Hematopoietic multipotent progenitor cell treated with erythropoietin and hydrocortisone succinate and interleukin-3 and kit ligand, for 4 days (in vitro differentiated cells): ENCODE data around the gene MAP3K4.
A peak's percentile ranks its signal among the peaks of the same experiment; 100 is the strongest.

Source experiments
- DNase-seq: peaks from one replicate; pipeline ENCODE4 v3.0.0-alpha.2; 2015

Gene MAP3K4

DNA sequence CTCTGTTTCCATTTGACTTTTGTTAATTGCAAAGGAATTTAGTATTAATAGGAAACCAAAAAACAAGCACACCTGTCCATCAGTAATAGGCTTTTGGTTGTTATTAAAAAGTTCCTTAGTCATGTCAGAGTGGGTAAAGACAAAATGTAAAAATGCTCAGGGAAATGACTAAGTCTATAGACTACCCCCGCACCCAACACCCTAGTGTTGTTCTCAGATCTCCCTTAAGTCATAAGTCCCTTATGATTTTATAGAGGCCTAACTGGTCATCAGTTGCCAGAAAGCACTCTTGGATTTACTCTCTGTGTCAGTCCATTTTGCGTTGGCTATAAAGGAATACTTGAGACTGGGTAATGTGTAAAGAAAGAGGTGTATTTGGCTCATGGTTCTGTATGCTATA, 52.8 kb downstream of the MAP3K4 start:
- DNase-seq = no peak

DNA sequence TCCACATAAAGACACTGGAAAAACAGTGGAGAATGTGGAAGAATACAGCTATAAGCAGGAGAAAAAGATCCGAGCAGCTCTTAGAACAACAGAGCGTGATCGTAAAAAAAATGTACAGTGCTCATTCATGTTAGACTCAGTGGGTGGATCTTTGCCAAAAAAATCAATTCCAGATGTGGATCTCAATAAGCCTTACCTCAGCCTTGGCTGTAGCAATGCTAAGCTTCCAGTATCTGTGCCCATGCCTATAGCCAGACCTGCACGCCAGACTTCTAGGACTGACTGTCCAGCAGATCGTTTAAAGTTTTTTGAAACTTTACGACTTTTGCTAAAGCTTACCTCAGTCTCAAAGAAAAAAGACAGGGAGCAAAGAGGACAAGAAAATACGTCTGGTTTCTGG, 57.1 kb downstream of the MAP3K4 start:
- no peak for DNase-seq

DNA sequence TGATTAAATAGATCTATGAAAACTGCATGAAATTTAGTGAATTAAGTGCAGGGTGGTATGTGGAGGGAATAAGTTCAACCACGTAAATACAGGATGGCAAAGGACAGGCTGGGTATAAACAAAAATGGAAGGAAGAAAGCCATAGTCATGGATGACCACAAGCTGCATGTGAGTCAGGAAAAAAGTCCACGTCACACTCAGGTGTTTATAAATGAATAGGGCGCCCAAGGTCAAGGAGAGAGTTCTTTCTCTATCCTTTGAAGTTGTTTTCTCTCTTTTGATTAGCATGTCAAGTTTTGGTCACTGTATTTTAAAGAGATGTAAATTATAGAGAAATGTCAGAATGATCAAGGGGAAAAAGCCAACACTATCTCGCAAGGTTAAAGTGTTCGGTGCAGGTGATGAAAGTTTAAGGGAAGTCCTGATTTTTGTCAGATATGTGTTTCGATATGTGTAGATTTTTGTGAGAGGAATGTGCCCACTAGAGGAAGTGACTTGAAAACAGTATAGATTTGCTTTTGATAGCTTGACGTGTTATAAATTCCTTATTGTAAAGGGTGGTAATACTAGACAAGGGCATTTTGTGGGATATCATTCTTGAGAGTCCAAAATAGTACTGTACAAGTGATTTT, 58.7 kb downstream of the MAP3K4 start:
- no peak for DNase-seq

DNA sequence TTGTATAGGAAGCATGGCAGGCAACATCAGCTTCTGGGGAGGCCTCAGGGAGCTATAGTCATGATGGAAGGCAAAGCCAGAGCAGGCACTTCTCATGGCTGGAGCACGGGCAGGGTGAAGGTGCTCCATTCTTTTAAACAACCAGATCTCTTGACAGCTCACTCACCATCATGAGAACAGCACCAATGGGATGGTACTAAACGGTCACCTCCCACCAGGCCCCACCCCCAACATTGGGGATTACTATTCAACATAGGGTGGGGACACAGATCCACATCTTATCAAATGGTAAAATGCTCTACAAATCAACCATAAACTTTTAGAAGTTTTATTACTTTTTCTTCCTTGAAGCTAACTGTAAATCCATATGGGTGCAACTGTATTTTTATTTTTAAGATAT, 61.5 kb downstream of the MAP3K4 start:
- peak; percentile 27 for DNase-seq

DNA sequence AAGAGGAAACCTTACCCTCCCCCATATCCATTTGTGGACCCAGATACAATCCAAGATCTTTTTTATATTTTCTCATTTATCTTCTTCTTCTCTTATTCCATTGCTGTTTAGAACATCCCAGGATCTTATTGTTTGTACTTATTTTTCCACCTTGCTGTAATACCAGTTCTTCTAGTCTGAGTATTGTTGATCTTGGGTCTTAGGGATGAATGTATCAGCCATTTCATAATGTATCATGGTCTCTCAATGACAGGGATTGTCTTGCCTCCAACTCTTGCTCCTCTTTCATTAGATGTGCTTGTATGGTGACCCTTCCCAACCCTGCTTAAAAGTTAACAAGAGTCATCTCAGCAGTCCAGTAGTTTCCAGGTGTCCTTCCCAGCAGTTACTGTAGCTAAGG, 63.3 kb downstream of the MAP3K4 start:
- no peak for DNase-seq

DNA sequence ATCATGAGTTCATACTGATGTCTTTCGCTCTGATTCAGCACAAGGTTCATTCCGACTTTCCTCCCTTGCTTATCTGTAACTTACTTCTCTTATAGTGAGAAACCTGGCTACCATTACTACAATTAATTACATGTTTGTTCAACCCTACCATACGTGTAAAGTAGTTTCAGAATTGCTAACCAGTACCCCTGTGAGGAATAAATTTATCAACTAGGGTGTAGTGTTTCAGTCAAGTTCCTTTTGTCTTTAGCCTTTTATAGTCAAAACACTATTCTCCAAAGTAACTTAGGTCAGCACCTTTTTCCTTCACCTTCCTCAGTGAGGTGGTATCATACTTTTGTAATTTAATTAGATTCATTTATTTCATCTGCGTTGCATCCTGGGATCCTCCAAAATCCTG, 64.9 kb downstream of the MAP3K4 start:
- no peak for DNase-seq

DNA sequence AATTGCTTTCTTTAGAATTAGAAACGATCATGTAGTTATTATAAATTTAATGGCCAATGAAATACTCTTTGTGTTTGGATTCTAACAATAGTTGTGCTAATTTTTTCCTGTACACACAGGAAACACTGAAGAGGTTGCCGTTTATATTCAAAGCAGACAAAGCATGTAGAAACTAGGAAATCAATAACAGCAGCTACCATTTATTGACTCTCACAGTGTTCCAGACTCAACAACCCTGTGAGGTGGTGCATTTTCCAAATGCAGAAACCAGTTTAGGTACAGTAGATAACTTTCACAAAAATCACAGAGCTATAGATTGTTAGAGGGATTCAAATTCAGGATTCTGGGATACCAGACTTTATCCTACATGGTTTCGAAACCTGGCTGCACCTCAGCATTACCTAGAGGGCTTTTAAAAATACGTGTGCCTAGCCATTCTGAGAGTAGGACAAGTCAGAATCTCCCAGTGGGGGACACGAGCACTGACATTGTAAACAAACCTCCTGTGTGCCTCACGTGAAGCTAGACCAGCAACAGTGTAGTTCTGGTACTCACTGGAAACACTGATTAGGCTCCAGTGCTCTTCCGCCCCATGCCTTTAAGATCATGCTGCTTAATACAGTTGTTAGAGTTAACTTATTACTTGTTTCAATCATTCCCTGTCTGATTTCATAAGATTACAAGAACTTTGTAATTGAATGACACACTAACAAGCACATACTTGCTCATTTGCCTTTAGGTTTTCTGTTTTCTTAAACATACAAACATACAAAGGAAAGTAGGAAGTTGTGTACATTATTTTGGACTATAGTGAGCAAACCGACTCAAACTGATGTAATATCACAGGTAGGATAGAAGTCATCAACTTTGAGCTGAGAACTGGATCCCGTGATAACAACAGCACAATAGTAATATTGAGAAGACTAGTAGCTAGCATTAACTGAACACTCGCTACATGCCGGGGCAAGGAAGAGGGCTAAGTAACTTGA, 65.8 kb downstream of the MAP3K4 start:
- no peak for DNase-seq

DNA sequence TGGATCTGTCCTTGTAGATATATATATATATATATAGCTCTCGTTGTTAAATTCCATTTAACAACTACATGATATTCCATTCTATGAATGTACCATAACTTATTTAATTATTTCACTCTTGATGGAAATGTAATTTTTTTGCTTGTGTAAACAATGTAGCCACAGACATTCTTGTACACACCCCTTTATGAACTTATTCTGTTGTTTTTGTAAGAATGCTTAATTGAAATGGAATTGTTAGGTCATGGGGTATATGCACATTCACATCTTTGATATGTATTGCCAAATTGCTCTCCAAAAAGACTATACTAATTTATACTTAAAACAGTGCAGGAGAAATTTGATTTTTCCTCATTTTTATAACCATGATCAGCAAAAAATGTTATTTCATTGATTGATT, 67.2 kb downstream of the MAP3K4 start:
- DNase-seq = no peak

DNA sequence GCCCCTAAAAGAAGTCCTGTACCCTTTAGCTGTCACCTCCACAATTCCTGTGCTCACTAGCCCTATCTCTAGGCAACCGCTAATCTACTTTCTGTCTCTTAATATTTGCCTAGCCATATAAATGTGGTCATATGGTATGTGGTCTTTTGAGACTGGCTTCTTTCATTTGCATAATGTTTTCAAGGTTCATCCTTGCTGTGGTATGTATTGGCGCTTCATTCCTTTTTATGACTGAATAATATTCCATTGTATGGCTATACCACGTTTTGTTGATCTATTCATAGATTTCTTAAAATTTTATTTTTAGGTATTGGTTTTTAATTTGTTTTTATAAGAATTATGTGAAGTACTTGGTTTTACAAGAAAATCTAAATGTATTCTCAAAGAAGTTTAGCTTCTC, 70.0 kb downstream of the MAP3K4 start:
- DNase-seq = no peak

DNA sequence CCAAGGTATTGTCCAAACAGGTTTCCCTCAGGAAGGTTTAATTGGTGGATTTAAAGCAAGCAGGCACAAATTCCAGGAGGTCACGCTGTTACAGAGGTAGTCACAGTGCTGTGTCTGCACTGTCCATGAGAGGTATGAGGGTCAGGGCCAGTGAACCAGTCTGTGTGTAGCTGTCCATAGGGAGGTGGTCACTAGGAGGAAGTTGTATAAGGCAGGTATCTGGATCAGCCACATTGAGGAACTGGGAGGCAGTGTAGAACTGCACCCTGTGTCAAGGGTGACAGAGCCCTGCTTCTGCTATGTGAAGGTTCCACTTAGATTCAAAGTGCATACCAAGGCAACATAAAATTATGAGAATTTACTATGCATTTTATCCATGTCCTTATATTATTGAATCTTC, 73.3 kb downstream of the MAP3K4 start:
- peak; percentile 8 for DNase-seq

DNA sequence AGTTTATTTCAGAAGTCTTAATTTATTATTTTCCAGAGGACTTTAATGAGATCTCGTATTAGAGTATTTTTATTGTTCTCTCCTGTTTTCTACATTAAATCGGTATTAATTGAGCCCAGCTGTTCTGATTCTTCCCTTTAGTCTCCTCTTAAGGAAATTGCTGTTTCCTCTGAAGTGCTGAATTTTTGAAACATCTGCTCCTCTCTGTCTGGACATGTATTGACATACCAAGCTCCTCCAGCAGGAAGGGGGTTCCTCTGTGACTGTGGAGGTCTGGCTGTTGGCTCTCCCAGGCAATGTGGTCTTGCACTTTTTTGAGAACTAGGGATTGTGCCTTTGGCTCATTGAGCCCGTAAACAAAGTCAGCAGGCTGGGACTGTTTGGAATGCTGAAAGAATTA, 74.9 kb downstream of the MAP3K4 start:
- DNase-seq = no peak

DNA sequence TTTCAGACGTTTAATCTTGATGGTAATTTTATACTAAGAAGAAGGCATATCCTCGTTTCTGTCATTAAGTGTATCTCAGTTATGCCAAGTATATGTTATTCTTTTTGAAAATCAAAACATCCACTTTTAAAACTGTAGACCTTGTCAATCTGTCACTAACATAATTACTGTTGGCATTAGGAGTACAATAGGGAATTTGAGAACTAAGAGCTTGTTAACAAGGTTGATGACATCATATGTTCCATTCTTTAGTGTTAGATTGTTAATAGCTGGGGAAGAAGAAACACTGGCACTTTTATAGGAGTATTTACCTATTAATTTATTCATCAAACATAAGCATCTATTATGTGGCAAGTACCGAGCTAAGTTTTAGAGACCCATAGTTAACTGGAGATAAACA, 76.2 kb downstream of the MAP3K4 start:
- no peak for DNase-seq

DNA sequence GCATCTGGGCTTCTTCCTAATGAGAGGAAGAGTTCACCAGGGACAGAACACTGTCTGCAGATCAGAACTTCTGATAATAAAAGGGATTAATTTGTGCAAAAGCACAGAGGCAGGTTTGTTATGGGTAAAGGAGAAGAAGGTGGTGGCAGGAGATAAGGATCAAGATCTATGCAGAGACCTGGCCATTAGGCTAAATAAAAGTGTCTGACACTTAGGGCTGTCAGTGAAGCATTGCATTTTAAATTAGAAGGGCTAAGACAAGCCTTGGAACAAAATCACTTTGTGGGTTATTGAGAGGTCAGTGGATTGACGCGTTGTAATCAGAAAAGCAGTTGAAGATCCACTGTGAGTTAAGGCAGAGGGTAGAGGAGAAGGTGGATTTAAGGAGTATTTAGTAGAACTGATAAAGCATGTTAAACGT, 76.8 kb downstream of the MAP3K4 start:
- no peak for DNase-seq

DNA sequence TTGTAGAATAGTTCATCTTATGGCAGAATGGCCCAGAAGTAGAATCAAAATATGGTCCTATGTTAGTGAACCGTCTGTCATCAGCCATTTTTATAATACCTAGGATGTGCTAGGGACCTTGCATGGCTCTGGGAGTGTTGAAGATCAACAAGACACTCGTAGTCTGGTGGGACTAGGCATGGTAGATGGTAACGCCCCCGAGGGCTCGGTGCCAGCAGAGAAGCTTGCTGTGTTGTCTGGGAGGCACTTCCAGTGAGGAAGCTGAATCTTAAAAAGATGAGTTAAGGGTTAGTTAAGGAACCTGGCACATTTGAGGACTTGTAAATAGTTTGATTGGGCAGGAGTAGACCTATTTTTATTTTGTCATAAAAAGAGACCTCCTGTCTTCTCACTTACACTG, 82.4 kb downstream of the MAP3K4 start:
- DNase-seq = no peak

DNA sequence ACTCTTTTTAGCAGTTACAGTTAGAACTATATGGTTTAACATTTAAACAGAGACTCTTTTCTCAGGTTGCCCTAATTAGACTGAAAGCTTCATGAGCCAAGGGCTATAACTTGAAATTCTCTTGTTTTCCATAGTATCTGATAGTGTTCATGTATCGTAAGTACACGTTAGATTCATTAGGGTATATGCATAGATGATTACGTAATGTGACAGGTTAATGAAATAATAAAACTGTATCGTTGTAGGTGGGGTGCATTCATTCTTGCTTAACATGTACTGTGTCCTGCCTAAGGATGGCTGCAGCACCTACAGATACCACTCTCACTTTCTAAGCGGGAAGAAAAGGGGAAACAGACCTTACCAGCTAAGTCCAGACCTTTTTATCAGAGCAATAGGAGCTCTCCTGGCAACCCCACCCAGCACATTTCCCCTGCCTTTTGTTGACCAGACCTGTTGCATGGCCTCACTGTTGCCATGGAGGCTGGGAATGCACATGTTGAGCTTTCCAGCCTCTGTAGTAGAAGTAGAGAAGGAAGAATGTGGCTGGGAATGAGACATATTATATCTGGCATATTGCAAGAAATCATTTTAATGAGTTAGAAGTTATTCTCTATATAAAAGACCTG, 83.0 kb downstream of the MAP3K4 start:
- peak; percentile 39 for DNase-seq

DNA sequence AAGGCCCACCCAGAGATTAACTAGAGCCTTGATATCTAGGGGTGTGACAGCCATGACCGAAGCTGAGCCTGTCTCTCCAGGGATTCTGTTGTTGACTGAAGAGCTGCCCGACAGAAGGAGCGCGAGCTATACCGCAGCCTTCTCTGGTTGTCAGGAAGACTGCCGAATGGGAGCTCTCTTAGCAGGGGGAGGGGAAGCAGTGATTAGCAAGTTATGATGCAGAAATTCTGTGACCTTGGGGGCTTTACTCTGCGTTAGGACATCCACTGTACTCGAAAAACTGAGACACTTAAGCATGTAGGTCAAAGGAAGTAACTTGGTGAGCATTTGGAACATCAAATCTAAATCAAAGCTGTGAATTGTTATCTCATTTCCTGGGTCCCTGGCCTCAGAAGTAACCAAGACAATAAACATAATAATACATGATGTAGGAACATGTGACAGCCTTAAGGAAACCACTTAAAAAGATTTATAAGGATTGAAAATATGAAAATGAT, 84.7 kb downstream of the MAP3K4 start:
- DNase-seq = no peak

DNA sequence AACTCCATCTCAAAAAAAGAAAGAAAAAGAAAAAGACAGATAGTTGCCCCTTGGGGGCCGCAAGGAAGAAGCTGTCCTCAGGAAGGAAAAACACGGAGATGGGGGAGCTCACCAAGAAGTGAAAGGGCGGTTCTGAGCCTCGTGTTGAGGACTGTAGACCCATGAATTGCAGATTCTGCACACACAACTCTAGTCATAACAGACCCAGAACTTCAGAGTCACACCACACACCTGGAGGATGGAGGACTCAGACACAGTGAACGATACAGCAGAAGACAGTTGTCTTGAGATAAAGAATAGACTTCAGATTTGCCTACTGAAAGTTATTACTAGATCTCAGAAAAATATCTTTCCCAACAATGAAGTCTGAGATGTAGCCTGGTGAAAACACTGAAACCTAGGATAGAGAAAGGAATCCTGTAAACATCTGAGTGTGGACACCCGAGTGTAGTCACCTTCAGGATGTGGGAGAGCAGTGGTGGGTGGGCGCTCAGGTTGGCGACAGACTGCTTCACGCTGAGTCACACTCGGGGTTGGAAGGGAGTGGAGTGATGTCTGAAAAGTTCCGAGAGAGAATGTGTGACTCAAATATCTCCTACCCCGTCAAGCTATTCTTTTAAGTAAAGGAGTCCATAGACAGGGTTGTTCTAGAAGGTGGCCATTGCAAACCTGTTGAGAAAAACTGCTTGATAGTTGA, 88.1 kb downstream of the MAP3K4 start:
- DNase-seq = no peak

DNA sequence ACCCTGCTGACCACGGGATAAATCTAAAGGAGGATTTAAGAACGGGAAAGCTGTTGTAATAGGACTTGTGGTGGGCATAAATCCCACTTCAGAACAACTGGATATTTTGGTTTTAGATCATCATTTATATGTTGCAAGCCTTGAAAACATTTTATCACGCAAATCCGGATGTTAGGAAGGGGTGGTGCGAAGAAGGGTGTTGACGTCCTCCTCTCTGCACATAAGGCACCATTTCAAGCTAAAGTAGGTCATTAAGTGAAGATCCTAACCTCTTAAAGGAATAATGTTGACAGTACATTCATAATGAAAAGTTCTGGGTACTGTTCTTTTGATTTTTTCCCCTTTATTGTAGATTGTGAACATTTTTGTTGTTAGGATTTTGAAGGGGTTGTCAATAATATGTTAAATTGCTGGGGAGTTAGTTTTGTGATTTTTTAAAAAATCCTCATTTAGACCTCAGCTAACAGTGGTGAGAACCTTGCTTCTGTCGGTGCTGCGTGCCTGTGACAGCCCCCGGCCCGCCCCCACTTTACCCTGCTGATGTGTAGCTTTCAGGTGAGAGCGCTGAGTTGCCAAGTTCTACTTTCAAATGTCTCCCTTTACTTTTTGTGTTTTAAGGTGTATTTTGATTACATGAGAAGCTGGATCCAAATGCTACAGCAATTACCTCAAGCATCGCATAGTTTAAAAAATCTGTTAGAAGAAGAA, 88.8 kb downstream of the MAP3K4 start:
- no peak for DNase-seq

DNA sequence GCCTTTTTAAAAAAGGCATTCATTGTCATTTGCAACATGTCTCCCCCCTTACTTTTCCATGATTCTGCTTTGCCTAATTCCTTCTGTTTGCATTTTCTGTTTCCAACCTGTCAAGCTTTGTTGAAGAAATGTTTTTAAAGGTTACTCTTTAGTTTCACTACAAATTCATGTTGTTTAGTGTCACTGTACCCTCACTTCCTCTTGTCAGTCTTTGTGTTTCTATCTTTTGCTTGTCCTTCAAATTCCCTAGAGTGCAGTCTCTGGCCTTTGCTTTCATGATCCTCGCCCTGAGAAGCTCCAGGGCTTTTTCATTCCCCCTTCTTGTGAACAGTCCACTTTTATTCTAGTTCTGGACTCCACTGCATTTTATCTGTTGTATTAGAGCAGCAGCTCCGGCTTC, 90.6 kb downstream of the MAP3K4 start:
- no peak for DNase-seq

DNA sequence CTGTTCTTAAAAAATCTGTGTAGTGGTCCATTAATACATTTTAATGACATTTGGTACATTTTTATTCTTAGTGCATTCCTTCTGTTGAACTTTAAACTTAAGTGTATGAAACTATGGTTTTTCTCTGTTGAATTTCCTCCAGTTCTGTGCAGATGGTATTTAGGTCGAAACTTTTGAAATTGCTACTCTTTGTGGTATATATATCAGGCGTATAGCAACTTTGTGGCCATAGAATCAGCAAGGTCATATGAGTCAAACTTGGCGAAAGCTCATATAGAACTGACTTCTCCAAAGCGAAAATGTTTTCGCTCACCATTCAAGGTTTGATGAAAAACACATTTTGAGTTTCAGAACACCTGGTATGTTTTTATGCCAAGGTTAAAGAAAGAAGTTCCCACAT, 93.7 kb downstream of the MAP3K4 start:
- DNase-seq = no peak

DNA sequence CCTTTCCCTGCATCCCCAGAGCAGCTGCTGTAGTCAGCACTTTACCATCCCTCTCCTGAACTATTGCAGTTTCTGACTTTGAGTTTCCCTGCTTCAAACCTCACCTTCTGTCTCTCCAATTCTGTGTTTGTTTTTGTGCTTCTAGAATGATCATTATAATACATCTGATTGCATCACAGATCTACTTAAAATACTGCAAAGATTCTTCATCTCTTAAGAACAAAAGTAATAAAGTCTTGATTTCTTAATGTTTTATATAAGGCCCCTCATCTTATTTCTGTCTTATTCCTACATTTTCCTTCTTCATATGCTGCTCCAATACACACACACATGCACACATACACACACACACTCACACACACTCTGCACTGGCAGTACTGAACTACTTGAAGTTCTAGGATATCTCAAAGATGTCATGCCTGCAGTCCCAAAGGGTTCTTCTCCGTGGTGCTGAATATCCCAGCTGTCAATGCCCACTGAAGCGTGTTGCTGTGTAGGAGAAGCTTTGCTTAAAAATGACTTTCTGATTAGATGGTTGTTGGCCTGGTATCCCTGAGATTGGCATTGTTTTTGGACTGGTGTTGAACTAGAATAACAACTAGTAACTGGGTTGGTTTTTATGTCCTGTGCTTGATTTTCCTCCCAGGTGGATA, 97.2 kb downstream of the MAP3K4 start:
- DNase-seq = peak; percentile 33

DNA sequence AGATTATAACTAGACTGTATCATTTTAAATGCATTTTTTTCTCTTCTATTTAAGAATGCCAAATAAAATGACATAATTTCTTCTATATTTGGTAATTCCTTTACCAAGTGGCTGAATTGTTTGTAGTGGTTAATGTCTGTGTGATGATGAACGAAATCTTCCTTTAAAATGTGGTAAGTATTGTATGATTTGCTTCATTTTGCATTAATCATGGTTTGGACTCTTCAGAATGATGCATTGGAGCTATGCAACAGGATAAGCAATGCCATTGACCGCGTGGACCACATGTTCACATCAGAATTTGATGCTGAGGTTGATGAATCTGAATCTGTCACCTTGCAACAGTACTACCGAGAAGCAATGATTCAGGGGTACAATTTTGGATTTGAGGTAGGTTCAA, 99.6 kb downstream of the MAP3K4 start:
- no peak for DNase-seq
